Adrenal gland (tissue), 12 donors: ENCODE results near the gene MSRB1. TPM values are rescaled to one million over a fixed set of nuclear protein-coding genes. Genes with fewer than 3 reads are reported as not detected.

Experiments used
- DNase-seq, 7 donors: peaks; one replicate each; pipeline ENCODE4 v3.0.0-alpha.2; 2019 to 2020
- H3K27ac ChIP-seq, 5 donors: fragments of 200-600 bp; sonication (generic) in 4 of 5; 1 replicate in 3 of 5; 2 replicates in 2 of 5; pipeline versions ENCODE4 v1.5.1 to v1.8.0; 2016 to 2020; ENCODE audit warnings: mild to moderate bottlenecking in 1 of 5
- H3K27me3 ChIP-seq: fragments of 200-600 bp; 2 replicates; pipeline ENCODE4 v1.8.0; 2021
- H3K36me3 ChIP-seq, 2 donors: fragments of 200-600 bp; replicated peaks in 1 of 2; 1 replicate in 1 of 2; 2 replicates in 1 of 2; pipeline versions ENCODE4 v1.5.1 to v1.8.0; 2018 to 2022
- H3K4me1 ChIP-seq, 2 donors: fragments of 200-600 bp; replicated peaks in 1 of 2; 1 replicate in 1 of 2; 2 replicates in 1 of 2; pipeline versions ENCODE4 v1.5.1 to v1.8.0; 2018 to 2021
- H3K4me3 ChIP-seq, 4 donors: fragments of 200-600 bp; sonication (generic) in 3 of 4; one replicate each; pipeline ENCODE4 v1.5.1; 2016 to 2018
- H3K9me3 ChIP-seq, 3 donors: fragments of 200-600 bp; sonication (generic) in 1 of 3; replicated peaks in 1 of 3; 1 replicate in 2 of 3; 2 replicates in 1 of 3; pipeline versions ENCODE4 v1.5.1 to v1.8.0; 2016 to 2021
- POLR2A ChIP-seq, 2 donors: fragments of 450-650 bp; IDR thresholded peaks; one replicate each; pipeline ENCODE4 v1.6.1; 2017; ENCODE audit warnings: antibody characterized with exemption in 2 of 2, mild to moderate bottlenecking in 2 of 2, moderate library complexity in 1 of 2
- WGBS, 4 donors: extraction: QIAGEN DNeasy Blood & Tissue Kit in 2 of 4; methylation state at CpG; one replicate each; pipeline versions ENCODE4 v1.1.5 to v1.1.7; 2013 to 2017; 5-methylcytosine and 5-hydroxymethylcytosine counted together
- intact Hi-C, 2 donors: fragments of 100-400 bp; cut with DNase I; formaldehyde crosslinking; loops; one replicate each; pipeline versions ENCODE4 v1.14.1 to v1.15.0; 2022 to 2023
- polyA plus RNA-seq, 3 donors: library from polyadenylated mRNA; stranded (reverse); fragments of 200-250 nt in 2 of 3; fragments of 350-450 nt in 1 of 3; fragmentation: Illumina TruSeq in 1 of 3; extraction: RNeasy Lipid Tissue Mini Kit (QIAGEN cat#74804) in 1 of 3; gene quantifications; one replicate each; pipeline ENCODE4 v1.2.3, GENCODE V29; 2013 to 2014
- total RNA-seq, 9 donors: library from RNA; depleted of rRNA in 4 of 9; stranded (reverse); fragments of >200 nt in 4 of 9; fragments of 120-200 nt in 1 of 9; fragmentation: NEBNext Ultra II Directional in 1 of 9; extraction: Animal tissue kit (Norgen Biotek cat#: 25700) in 1 of 9; gene quantifications; one replicate each; pipeline versions ENCODE4 v1.1.0 to v1.2.4, GENCODE V29; 2013 to 2023
- TF ChIP-seq, protein P1 (sequence below), 6 experiments: fragments of 450-650 bp in 4 of 6; fragments of 200-600 bp in 2 of 6; sonication (generic) in 1 of 6; IDR thresholded peaks; 1 replicate in 5 of 6; 2 replicates in 1 of 6; pipeline versions ENCODE4 v1.5.1 to v1.8.0; 2016 to 2021; ENCODE audit warnings: antibody characterized with exemption in 6 of 6, mild to moderate bottlenecking in 2 of 6, moderate library complexity in 1 of 6
- donor health status: healthy with polysubstance abuse.
- donor health status: Bipolar disorder and iron deficiency.
- donor health status: DM: yes; HTN: yes; CAD: no.
- donor health status: DM: no; HTN: no; CAD: no.
- donor health status: DM: no; HTN: no; CAD: no.
- donor health status: DM: yes; HTN: yes; CAD: no.

The MSRB1 gene
- total and polyA plus RNA-seq, 12 donors = 8.1 to 38.9 (median 16.1) TPM

DNA sequence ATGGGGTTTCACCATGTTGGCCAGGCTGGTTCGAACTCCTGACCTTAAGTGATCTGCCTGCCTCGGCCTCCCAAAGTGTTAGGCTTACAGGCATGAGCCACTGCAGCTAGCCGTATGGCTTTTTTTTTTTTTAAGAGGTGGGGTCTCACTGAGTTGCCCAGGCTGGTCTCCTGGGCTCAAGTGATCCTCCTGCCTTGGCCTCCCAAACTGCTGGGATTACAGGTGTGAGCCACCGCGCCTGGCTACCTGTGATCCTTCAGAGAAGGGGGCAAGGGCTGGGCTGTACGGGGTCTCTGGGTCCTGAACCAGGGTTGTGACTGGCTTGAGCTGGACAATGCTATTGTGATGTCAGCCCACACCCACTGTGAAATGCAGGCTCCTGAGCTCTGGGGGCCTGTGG is 23.5 kb upstream of the MSRB1 start, which contains the start of gene RNF151:
Gene RNF151, plus strand, starts transcription at position 397 of the 400 bp plus-strand sequence. CDS start 26 bp downstream, outside the sequence.
- H3K4me1 ChIP-seq = peaks cover 10 to 29% of the 10 kb centered on the region in 2 donors
- peak within 1 kb of the TSS in 2 of 5 donors; percentile 95 to 96 for H3K27ac ChIP-seq
- H3K27me3 ChIP-seq = no peaks in the 10 kb centered on the region
- DNase-seq = no peak
- no peak for TF ChIP-seq POLR2A (IDR thresholded peaks at IDR 0.05)
- TF ChIP-seq, protein P1, sequence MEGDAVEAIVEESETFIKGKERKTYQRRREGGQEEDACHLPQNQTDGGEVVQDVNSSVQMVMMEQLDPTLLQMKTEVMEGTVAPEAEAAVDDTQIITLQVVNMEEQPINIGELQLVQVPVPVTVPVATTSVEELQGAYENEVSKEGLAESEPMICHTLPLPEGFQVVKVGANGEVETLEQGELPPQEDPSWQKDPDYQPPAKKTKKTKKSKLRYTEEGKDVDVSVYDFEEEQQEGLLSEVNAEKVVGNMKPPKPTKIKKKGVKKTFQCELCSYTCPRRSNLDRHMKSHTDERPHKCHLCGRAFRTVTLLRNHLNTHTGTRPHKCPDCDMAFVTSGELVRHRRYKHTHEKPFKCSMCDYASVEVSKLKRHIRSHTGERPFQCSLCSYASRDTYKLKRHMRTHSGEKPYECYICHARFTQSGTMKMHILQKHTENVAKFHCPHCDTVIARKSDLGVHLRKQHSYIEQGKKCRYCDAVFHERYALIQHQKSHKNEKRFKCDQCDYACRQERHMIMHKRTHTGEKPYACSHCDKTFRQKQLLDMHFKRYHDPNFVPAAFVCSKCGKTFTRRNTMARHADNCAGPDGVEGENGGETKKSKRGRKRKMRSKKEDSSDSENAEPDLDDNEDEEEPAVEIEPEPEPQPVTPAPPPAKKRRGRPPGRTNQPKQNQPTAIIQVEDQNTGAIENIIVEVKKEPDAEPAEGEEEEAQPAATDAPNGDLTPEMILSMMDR (IDR thresholded peaks at IDR 0.05) = no peak
- intact Hi-C loops = no loop called here
- H3K4me3 ChIP-seq = peak within 1 kb of the TSS in 1 of 4 donors; percentile 90
- peaks cover 0 to 19% of the 10 kb centered on the region in 2 donors for H3K36me3 ChIP-seq
- 94 to 96% (median 95%) methylated on average over 3 to 6 of the region's 6 CpGs for WGBS, 4 donors
- no peaks in the 10 kb centered on the region for H3K9me3 ChIP-seq

DNA sequence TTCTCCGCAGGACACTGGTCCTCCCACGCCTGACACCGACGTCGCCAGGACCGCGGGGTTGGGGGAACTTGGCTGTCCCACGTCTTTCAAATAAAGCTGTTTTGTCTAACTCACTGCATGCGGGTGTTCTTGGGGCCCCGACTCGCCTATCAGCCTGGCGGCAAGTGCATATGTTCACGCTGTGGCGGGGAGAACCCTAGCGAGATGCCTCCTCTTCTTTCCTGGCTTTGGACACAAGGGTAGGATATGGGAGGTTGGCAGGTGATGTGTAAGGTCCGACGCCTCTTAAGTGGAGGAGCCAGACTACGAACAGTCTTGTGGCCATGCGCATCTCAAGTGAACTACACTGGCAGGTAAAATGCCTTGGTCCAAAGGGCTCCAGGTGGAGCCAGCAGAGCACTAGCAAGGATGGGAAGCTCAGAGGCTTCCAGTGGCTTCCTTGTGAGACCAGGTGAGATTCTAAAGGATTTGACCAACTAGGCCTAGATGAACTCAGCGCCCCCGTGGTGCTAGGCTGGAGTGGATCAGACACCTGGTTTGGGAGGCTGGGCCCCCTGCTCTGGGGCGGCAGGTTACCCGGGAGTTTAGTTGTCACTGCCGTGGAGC is 22.5 kb upstream of the MSRB1 start:
- 14 to 28% (median 23%) methylated on average over 11 to 24 of the region's 24 CpGs for WGBS, 4 donors
- intact Hi-C loops = no loop called here
- Histone ChIP-seq H3K9me3 (no peaks in the 10 kb centered on the region), H3K36me3 (peaks cover 0 to 23% of the 10 kb centered on the region in 2 donors), H3K27me3 (no peaks in the 10 kb centered on the region), H3K4me3 (peak overlapping the region; percentile 72 to 92 (median 90)), H3K4me1 (peaks cover 10 to 24% of the 10 kb centered on the region in 2 donors), H3K27ac (peak overlapping the region; percentile 85 to 98 (median 95))
- no peak for DNase-seq
- TF ChIP-seq, protein P1 (IDR thresholded peaks at IDR 0.05) = no peak
- TF ChIP-seq POLR2A (IDR thresholded peaks at IDR 0.05) = no peak

DNA sequence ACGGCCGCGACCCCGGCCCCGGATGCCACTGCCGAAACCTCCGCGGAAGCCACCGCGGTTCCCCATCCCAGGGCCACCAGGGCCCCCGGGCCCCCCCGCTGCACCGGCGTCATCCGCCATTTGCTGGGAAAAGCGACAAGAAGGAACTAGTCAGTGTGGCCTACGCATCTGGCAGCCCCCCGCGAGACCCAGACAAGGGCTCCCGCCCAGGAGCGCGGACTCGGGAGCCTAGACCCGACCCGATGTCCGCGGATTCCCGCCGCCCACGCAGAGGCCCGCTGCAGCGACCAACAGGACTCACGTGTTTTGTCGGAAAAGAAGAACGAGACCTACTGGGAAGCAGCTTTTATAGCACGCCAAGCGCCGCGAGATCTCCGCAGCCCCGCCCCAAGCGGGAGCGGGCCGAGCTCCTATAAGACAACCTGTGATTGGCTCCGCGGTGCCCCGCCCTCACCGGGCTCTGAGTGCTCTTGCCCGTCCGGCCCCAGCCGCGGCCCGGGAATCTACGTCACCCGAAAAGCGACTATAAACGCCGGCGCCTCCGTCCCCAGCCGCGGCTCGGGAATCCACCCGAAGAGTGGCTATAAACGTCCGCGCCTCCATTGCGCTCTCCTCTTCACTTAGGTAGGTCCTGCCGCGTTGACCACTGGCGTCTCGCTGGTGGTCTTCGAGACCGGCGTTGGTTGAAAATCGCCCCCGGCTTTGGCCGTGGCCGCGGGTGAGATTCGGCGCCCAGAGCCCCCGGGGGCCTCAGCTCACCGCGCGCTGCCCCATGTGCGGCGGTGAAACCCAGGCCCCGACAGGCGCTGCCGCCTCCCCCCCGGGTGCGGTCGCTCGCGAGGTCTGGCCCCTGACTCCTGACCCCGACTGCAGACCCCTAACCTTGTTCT is 21.8 kb upstream of the MSRB1 start, which contains the start of gene RPS2:
Gene RPS2, minus strand, starts transcription at position 321 of the 890 bp plus-strand sequence. Its CDS starts 201 bp downstream, at position 120.
- Histone ChIP-seq H3K4me1 (peaks cover 10 to 29% of the 10 kb centered on the region in 2 donors), H3K36me3 (peaks cover 0 to 23% of the 10 kb centered on the region in 2 donors), H3K4me3 (peak within 1 kb of the TSS; percentile 72 to 92 (median 90)), H3K27me3 (no peaks in the 10 kb centered on the region), H3K9me3 (no peaks in the 10 kb centered on the region), H3K27ac (peak within 1 kb of the TSS; percentile 92 to 98 (median 95))
- peak; percentile 95 to 96 for TF ChIP-seq POLR2A (IDR thresholded peaks at IDR 0.05)
- TF ChIP-seq, protein P1 (IDR thresholded peaks at IDR 0.05) = peak in 1 of 6 experiments; percentile 14
- intact Hi-C loops = no loop called here
- 0 to 2% (median 1%) methylated on average over 10 to 97 of the region's 97 CpGs for WGBS, 4 donors
- DNase-seq = peak; percentile 98 to 100 (median 100)
